MCF 10A (cell line): ENCODE data around the gene IL20RA. TPM values are rescaled to one million over a fixed set of nuclear protein-coding genes. Genes with fewer than 3 reads are reported as not detected.

Experiments used
- BruUV-seq: library from RNA; stranded (reverse); fragments of 400-500 nt; replicated peaks from 2 replicates; lab custom pipeline; 2021; lab: Mats Ljungman, UMichigan
- CTCF ChIA-PET: fragments of 300-600 bp; sonication (Branson Sonifier 250); formaldehyde crosslinking; extraction: SDS; loops from one replicate; lab custom pipeline; 2021; ENCODE audit warnings: antibody characterized with exemption, inconsistent platforms; lab: Yijun Ruan, JAX
- POLR2A ChIA-PET: fragments of 300-600, 350-650 bp; sonication (Branson Sonifier 250); formaldehyde crosslinking; extraction: SDS; loops from one replicate; lab custom pipeline; 2020; ENCODE audit warnings: antibody characterized with exemption, inconsistent platforms; lab: Yijun Ruan, JAX
- DNase-seq: peaks from one replicate; pipeline ENCODE4 v3.0.0-alpha.2; 2018; ENCODE audit not compliant: unreplicated experiment
- H3K27ac Mint-ChIP-seq: one replicate; pipeline ENCODE4 v1.8.0; 2022; ENCODE audit warnings: mild to moderate bottlenecking, low read depth, mixed read lengths; ENCODE audit not compliant: unreplicated experiment
- H3K27me3 Mint-ChIP-seq: one replicate; pipeline ENCODE4 v1.8.0; 2022; ENCODE audit warnings: mixed read lengths; ENCODE audit not compliant: insufficient read depth, unreplicated experiment
- H3K36me3 Mint-ChIP-seq: one replicate; pipeline ENCODE4 v1.8.0; 2022; ENCODE audit warnings: mild to moderate bottlenecking, moderate library complexity, mixed read lengths; ENCODE audit not compliant: insufficient read depth, unreplicated experiment
- H3K4me1 Mint-ChIP-seq: one replicate; pipeline ENCODE4 v1.8.0; 2022; ENCODE audit warnings: mixed read lengths; ENCODE audit not compliant: insufficient read depth, unreplicated experiment
- H3K4me3 Mint-ChIP-seq: one replicate; pipeline ENCODE4 v1.8.0; 2022; ENCODE audit warnings: mild to moderate bottlenecking, moderate library complexity, mixed read lengths; ENCODE audit not compliant: unreplicated experiment
- H3K9me3 Mint-ChIP-seq: one replicate; pipeline ENCODE4 v1.8.0; 2022; ENCODE audit warnings: mixed read lengths; ENCODE audit not compliant: unreplicated experiment
- intact Hi-C: fragments of 100-400 bp; cut with micrococcal nuclease; formaldehyde crosslinking; loops from 2 replicates; pipeline ENCODE4 v1.14.1; 2022
- total RNA-seq: library from RNA; stranded (reverse); gene quantifications from 2 replicates; pipeline ENCODE4 v1.2.3, GENCODE V29; 2022
- TF ChIP-seq, protein P1 (sequence below): fragments of 200-600 bp; IDR thresholded peaks from one replicate; pipeline ENCODE4 v1.8.0; 2022; ENCODE audit warnings: antibody characterized with exemption, mild to moderate bottlenecking; ENCODE audit not compliant: unreplicated experiment

IL20RA gene
- total RNA-seq, 1 experiment from 2014 or later: 0.23 TPM

GRCh38 chr6:137017081-137017480 lies 27.7 kb downstream of the IL20RA start:
- CTCF ChIA-PET: interaction anchor here (0.7 to 6.2 kb wide), 4 partner anchors 46 to 373 kb away, joined by 3 to 57 read pairs (median 8); no protein-coding TSS in a partner anchor
- H3K4me3 Mint-ChIP-seq: no peak overlapping the region
- TF ChIP-seq, protein P1, sequence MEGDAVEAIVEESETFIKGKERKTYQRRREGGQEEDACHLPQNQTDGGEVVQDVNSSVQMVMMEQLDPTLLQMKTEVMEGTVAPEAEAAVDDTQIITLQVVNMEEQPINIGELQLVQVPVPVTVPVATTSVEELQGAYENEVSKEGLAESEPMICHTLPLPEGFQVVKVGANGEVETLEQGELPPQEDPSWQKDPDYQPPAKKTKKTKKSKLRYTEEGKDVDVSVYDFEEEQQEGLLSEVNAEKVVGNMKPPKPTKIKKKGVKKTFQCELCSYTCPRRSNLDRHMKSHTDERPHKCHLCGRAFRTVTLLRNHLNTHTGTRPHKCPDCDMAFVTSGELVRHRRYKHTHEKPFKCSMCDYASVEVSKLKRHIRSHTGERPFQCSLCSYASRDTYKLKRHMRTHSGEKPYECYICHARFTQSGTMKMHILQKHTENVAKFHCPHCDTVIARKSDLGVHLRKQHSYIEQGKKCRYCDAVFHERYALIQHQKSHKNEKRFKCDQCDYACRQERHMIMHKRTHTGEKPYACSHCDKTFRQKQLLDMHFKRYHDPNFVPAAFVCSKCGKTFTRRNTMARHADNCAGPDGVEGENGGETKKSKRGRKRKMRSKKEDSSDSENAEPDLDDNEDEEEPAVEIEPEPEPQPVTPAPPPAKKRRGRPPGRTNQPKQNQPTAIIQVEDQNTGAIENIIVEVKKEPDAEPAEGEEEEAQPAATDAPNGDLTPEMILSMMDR: no peak
- peaks cover 10% of the 10 kb centered on the region for H3K4me1 Mint-ChIP-seq
- POLR2A ChIA-PET: interaction anchor here (0.6 to 2.3 kb wide), 4 partner anchors 20 to 406 kb away, joined by 3 to 6 read pairs (median 3); partner anchors contain the start of gene MAP3K5
- BruUV-seq: no TSS peak
- DNase-seq: no peak
- H3K27me3 Mint-ChIP-seq: no peaks in the 10 kb centered on the region
- H3K27ac Mint-ChIP-seq: no peak overlapping the region
- H3K36me3 Mint-ChIP-seq: peaks cover 6% of the 10 kb centered on the region
- H3K9me3 Mint-ChIP-seq: peaks cover 4% of the 10 kb centered on the region
- intact Hi-C loops: no loop called here

DNA sequence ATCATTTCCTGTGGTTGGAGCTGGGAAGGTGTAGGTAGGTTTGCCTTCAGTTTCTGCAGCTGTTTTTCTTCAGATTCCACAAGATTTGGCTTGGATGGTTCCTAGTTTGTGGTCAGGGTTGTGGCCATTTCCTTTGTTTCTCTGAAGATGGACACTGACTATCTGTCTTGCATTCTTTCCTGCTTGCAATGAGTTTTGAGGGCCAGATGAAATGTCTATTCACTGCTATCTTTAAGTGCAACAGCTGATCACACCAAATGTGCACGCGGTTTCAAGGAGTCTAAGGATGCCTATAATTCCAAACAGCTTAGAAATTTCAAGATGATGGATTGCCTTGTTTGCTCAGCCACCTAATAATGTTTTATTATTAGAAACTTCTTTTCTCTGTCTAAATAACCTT lies 28.4 kb downstream of the IL20RA start:
- intact Hi-C loops: no loop called here
- TF ChIP-seq, protein P1: no peak
- Mint-ChIP-seq H3K4me3 (no peak overlapping the region), H3K4me1 (peaks cover 14% of the 10 kb centered on the region), H3K27ac (no peak overlapping the region), H3K27me3 (no peaks in the 10 kb centered on the region), H3K9me3 (peaks cover 6% of the 10 kb centered on the region), H3K36me3 (peaks cover 6% of the 10 kb centered on the region)
- DNase-seq: no peak
- ChIA-PET CTCF (interaction anchor here (0.6 to 6.2 kb wide), 9 partner anchors 11 to 1166 kb away, joined by 3 to 57 read pairs (median 3); partner anchors contain the start of gene MAP3K5), POLR2A (interaction anchor here (0.6 to 2.3 kb wide), 5 partner anchors 21 to 407 kb away, joined by 3 to 6 read pairs (median 3); partner anchors contain the start of genes MAP3K5 and PEX7)
- no TSS peak for BruUV-seq

DNA sequence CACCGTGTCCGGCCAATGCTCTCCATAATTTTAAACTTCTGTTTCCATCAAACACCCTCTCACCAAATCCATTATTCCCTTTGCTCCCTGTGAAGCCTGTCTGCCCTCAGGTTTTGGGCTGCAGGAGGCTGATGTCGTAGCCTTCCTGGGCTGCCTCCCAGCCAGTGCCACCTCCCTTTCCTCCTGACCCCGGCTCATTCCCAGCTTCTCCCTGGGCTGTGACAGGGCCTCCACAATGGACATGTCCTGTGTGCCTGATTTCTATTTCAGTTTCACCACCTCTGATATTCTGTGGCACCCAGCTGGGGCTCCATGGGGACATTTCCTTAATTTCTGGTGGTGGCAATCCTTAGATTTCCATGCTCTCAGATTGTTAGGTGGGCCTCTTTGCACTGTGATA lies 28.8 kb downstream of the IL20RA start:
- H3K4me1 Mint-ChIP-seq: peaks cover 14% of the 10 kb centered on the region
- H3K4me3 Mint-ChIP-seq: no peak overlapping the region
- BruUV-seq: no TSS peak
- peaks cover 6% of the 10 kb centered on the region for H3K9me3 Mint-ChIP-seq
- TF ChIP-seq, protein P1: no peak
- POLR2A ChIA-PET: interaction anchor here (0.6 to 2.3 kb wide), 7 partner anchors 27 to 225 kb away, joined by 3 to 6 read pairs (median 3); partner anchors contain the start of genes MAP3K5 and PEX7
- no peaks in the 10 kb centered on the region for H3K27me3 Mint-ChIP-seq
- no peak overlapping the region for H3K27ac Mint-ChIP-seq
- intact Hi-C loops: no loop called here
- DNase-seq: no peak
- CTCF ChIA-PET: interaction anchor here (0.6 to 6.2 kb wide), 12 partner anchors 10 to 1166 kb away, joined by 3 to 57 read pairs (median 3); partner anchors contain the start of gene MAP3K5
- H3K36me3 Mint-ChIP-seq: peaks cover 6% of the 10 kb centered on the region

- Mint-ChIP-seq H3K27me3 (no peaks in the 10 kb centered on the region), H3K36me3 (peaks cover 6% of the 10 kb centered on the region), H3K27ac (peak overlapping the region; percentile 17), H3K4me3 (no peak overlapping the region), H3K4me1 (peaks cover 14% of the 10 kb centered on the region), H3K9me3 (peaks cover 6% of the 10 kb centered on the region)
- intact Hi-C loops: loop anchor here (1.0 to 2.0 kb wide), 4 partner anchors 46 to 431 kb away; no protein-coding TSS in a partner anchor
- ChIA-PET CTCF (interaction anchor here (0.5 to 6.2 kb wide), 39 partner anchors 9 to 1024 kb away, joined by 3 to 57 read pairs (median 4); partner anchors contain the start of genes IL22RA2 and MAP3K5), POLR2A (interaction anchor here (0.6 to 3.9 kb wide), 29 partner anchors 9 to 1137 kb away, joined by 3 to 55 read pairs (median 5); partner anchors contain the start of genes MAP3K5, PEX7 and SLC35D3)
- no TSS peak for BruUV-seq
- TF ChIP-seq, protein P1: peak; percentile 67
- DNase-seq: peak; percentile 81
These were observed 30.8 kb downstream of the IL20RA start for GRCh38 chr6:137013738-137014602.
